Measurements from ENCODE around the gene SSR2. TPM values are rescaled to one million over a fixed set of nuclear protein-coding genes. Genes with fewer than 3 reads are reported as not detected.

Gene SSR2
- 100 to 1,000 TPM; 193 to 234 TPM for total RNA-seq

DNA sequence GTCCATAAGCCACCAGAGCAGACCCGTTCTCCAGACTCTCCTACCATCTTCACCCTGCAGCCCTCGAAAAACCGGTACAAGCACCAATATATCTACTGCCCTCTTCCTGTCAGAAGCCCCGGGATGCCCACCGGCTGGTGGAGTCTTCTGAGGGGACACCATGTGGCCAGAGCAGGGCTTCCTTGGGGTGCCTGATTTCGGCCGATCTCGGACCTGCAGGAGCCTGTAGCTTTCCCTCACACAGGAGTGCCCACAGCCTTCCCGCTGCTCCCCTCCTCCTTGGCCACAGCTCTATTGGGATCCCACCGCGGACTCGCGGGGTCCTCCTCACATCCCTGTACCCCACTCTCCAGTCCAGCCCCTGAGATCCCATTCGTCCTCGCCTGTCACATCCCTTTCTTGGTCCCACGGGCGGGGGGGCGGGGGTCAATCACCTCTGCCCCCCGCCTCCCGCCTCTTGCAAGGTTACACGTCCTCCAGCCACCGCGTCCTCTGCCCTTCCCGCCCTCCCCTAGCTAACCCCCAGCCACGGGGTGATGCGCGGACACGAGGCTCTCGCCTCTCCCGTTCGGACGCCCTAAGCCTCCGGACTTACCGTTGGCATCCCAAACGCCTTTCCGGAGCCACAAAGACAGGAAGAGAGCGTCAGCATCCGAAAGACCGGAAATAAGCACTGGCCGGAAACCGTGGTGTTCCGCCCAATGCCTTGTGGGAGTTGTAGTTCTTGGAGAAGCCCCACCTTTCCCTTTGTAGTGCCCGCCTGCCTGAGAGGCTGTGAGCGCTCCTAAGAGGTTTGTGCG, at the start of gene SSR2:
TSS of gene SSR2 (minus strand) at position 659 of the 800 bp plus-strand sequence. CDS start 784 bp downstream, outside the sequence.
- Mint-ChIP-seq H3K4me1 (ENCODE audit: low read depth) (peaks cover 25% of the 10 kb centered on the region), H3K9me3 (no peaks in the 10 kb centered on the region), H3K4me3 (peak within 1 kb of the TSS; percentile 93 to 94), H3K27me3 (ENCODE audit: low read depth) (peaks cover 6% of the 10 kb centered on the region), H3K27ac (peak within 1 kb of the TSS; percentile 76), H3K36me3 (ENCODE audit: insufficient read depth in 2 of 2) (peaks cover 14 to 19% of the 10 kb centered on the region in 2 donors)
- ATAC-seq (replicated peaks in 1 of 2): peak; percentile 100
- DNase-seq: peak; percentile 89 to 90

DNA sequence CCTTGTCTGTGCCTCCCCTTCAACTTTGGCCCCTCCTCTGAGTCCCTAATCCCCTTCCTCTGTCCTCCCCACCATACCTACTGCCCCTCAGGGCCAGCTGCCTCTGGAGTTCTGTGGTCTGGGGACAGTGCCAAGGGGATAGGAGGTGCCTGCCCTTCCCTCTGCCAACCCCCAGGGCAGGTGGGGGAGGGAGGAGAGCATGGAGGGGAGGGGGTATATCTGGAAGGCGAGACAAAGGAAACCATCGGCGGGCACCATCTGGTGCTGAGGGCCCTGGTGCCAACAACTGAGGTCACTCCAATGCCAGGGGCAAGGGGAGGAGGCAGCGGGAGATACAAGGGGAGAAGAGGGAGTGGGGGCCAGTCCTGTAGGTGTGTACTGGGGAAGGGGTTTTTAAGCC, 49.8 kb upstream of the SSR2 start:
- H3K27me3 Mint-ChIP-seq (ENCODE audit: low read depth): peaks cover 4% of the 10 kb centered on the region
- no peak for ATAC-seq (replicated peaks in 1 of 2)
- no peaks in the 10 kb centered on the region for H3K9me3 Mint-ChIP-seq
- peaks cover 8% of the 10 kb centered on the region for H3K4me1 Mint-ChIP-seq (ENCODE audit: low read depth)
- H3K36me3 Mint-ChIP-seq (ENCODE audit: insufficient read depth in 2 of 2): no peaks in the 10 kb centered on the region
- H3K4me3 Mint-ChIP-seq: no peak overlapping the region
- DNase-seq: no peak
- H3K27ac Mint-ChIP-seq: no peak overlapping the region

GRCh38 chr1:156069490-156070455, 49.0 kb upstream of the SSR2 start:
- Mint-ChIP-seq H3K4me3 (no peak overlapping the region), H3K4me1 (ENCODE audit: low read depth) (peaks cover 16% of the 10 kb centered on the region), H3K27ac (no peak overlapping the region), H3K9me3 (no peaks in the 10 kb centered on the region), H3K27me3 (ENCODE audit: low read depth) (no peaks in the 10 kb centered on the region), H3K36me3 (ENCODE audit: insufficient read depth in 2 of 2) (no peaks in the 10 kb centered on the region)
- no peak for DNase-seq
- no peak for ATAC-seq (replicated peaks in 1 of 2)

DNA sequence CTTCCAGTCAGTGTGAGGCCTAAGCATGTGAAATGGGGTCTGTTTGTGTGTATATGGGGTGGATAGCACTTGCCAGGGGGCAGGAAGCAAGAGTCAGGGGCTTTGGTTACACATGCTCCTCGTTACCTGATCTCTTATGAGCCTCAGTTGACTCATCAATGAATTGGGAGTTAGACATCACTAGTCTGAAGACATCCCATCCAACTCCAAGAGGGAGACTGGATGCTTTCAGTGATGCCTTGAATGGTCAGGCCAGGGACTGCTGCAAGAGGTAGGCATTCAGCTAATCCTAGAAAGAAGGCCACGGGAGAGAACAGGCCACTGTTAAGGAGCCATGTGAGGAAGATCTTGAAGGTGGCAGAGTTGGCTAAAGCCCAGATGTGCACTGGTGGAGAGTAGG, 46.5 kb upstream of the SSR2 start:
- Mint-ChIP-seq H3K36me3 (ENCODE audit: insufficient read depth in 2 of 2) (no peaks in the 10 kb centered on the region), H3K9me3 (no peaks in the 10 kb centered on the region), H3K4me3 (no peak overlapping the region), H3K4me1 (ENCODE audit: low read depth) (peaks cover 21% of the 10 kb centered on the region), H3K27me3 (ENCODE audit: low read depth) (no peaks in the 10 kb centered on the region), H3K27ac (no peak overlapping the region)
- ATAC-seq (replicated peaks in 1 of 2) (no peak), DNase-seq (no peak)

DNA sequence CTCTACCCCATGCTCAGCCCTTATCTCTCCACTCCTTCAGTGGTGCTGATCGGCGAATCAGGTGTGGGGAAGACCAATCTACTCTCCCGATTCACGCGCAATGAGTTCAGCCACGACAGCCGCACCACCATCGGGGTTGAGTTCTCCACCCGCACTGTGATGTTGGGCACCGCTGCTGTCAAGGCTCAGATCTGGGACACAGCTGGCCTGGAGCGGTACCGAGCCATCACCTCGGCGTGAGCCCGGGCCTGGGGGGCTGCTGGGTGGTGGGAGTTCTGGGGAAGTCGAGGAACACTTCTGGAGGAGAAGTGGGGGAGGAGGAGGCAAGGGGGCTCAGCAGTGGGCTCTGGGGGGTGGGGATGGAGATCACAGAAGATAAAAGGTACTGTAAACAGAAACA, 45.1 kb upstream of the SSR2 start:
- H3K4me3 Mint-ChIP-seq: no peak overlapping the region
- peaks cover 24% of the 10 kb centered on the region for H3K4me1 Mint-ChIP-seq (ENCODE audit: low read depth)
- H3K27ac Mint-ChIP-seq: no peak overlapping the region
- no peaks in the 10 kb centered on the region for H3K27me3 Mint-ChIP-seq (ENCODE audit: low read depth)
- ATAC-seq (replicated peaks in 1 of 2) (no peak), DNase-seq (no peak)
- no peaks in the 10 kb centered on the region for H3K9me3 Mint-ChIP-seq
- H3K36me3 Mint-ChIP-seq (ENCODE audit: insufficient read depth in 2 of 2): no peaks in the 10 kb centered on the region

DNA sequence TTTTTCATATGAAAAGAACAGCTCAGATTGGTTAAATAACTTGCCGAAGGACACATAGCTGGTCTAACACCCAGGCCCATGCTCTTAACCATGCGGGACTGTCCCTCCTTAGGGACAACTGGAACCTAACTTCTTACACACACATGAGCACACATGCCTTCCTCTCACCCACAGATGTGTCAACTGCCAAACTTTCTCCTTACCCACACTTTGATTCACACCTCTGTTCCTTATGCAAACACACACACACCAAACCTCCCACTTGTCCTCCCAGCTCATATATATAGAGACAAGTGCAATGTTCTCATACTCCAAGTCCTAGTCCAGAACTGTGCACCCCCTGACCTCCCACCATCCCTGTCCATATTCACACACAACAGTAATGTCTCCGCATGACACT, 44.5 kb upstream of the SSR2 start:
- DNase-seq: no peak
- Mint-ChIP-seq H3K36me3 (ENCODE audit: insufficient read depth in 2 of 2) (no peaks in the 10 kb centered on the region), H3K27ac (no peak overlapping the region), H3K4me3 (no peak overlapping the region), H3K4me1 (ENCODE audit: low read depth) (peaks cover 26% of the 10 kb centered on the region), H3K9me3 (no peaks in the 10 kb centered on the region), H3K27me3 (ENCODE audit: low read depth) (no peaks in the 10 kb centered on the region)
- ATAC-seq (replicated peaks in 1 of 2): peak; percentile 40 to 58

DNA sequence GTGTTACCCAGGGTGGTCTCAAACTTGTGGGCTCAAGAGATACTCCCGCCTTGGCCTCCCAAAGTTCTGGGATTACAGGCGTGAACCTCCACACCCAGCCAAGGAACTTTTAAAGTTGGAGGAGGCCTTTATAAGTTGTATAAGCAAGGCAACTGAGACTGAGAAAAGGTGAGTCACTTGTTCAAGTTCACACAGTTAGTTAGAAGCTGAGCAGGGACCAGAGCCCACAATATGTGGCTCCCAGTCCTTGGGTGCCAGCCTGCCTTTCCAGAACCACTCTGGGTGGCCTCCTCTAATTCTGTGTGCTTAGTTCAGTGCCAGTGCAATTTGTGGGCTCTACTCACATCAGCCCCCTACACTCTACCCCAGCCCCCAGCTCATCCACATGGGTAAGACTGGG, 43.9 kb upstream of the SSR2 start:
- peak; percentile 72 to 73 for ATAC-seq (replicated peaks in 1 of 2)
- Mint-ChIP-seq H3K27me3 (ENCODE audit: low read depth) (no peaks in the 10 kb centered on the region), H3K4me3 (no peak overlapping the region), H3K36me3 (ENCODE audit: insufficient read depth in 2 of 2) (no peaks in the 10 kb centered on the region), H3K9me3 (no peaks in the 10 kb centered on the region), H3K4me1 (ENCODE audit: low read depth) (peaks cover 26% of the 10 kb centered on the region), H3K27ac (no peak overlapping the region)
- DNase-seq: peak in 1 of 2 donors; percentile 13

GRCh38 chr1:156063997-156064285, 43.2 kb upstream of the SSR2 start:
- ATAC-seq (replicated peaks in 1 of 2) (no peak), DNase-seq (no peak)
- Mint-ChIP-seq H3K27me3 (ENCODE audit: low read depth) (no peaks in the 10 kb centered on the region), H3K27ac (no peak overlapping the region), H3K9me3 (no peaks in the 10 kb centered on the region), H3K4me1 (ENCODE audit: low read depth) (peaks cover 26% of the 10 kb centered on the region), H3K36me3 (ENCODE audit: insufficient read depth in 2 of 2) (no peaks in the 10 kb centered on the region), H3K4me3 (no peak overlapping the region)

DNA sequence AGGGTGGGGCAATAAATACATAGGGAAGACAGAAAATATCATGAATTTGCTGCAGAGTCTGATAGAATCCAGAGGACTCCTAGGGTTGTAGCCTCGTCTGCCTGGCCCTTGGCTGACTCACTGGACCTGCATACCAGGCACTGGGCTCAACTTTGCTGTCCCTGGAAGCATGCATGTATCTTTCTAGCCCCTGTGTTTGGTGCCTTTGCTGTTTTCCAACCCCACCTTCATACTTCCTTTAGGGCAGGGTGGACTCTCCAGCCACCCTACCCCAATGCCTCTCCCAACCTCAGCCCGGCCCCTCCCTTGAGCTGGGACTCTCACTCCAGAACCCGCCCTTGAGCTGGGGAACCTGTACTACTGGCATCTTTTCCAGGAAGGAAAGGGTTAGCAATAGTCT, 41.4 kb upstream of the SSR2 start:
- Mint-ChIP-seq H3K36me3 (ENCODE audit: insufficient read depth in 2 of 2) (no peaks in the 10 kb centered on the region), H3K4me3 (no peak overlapping the region), H3K27ac (no peak overlapping the region), H3K4me1 (ENCODE audit: low read depth) (peaks cover 26% of the 10 kb centered on the region), H3K27me3 (ENCODE audit: low read depth) (no peaks in the 10 kb centered on the region), H3K9me3 (no peaks in the 10 kb centered on the region)
- DNase-seq (no peak), ATAC-seq (replicated peaks in 1 of 2) (no peak)

- peaks cover 0 to 2% of the 10 kb centered on the region in 2 donors for H3K36me3 Mint-ChIP-seq (ENCODE audit: insufficient read depth in 2 of 2)
- DNase-seq (no peak), ATAC-seq (replicated peaks in 1 of 2) (no peak)
- H3K4me3 Mint-ChIP-seq: no peak within 1 kb of the TSS
- no peaks in the 10 kb centered on the region for H3K9me3 Mint-ChIP-seq
- H3K4me1 Mint-ChIP-seq (ENCODE audit: low read depth): peaks cover 28% of the 10 kb centered on the region
- no peaks in the 10 kb centered on the region for H3K27me3 Mint-ChIP-seq (ENCODE audit: low read depth)
- H3K27ac Mint-ChIP-seq: peak within 1 kb of the TSS; percentile 20
Measured at GRCh38 chr1:156060937-156061636, 40.3 kb upstream of the SSR2 start, which contains the start of gene RAB25. Gene RAB25, plus strand, starts transcription at chr1:156061160. Its CDS starts 241 bp downstream, at chr1:156061401.

DNA sequence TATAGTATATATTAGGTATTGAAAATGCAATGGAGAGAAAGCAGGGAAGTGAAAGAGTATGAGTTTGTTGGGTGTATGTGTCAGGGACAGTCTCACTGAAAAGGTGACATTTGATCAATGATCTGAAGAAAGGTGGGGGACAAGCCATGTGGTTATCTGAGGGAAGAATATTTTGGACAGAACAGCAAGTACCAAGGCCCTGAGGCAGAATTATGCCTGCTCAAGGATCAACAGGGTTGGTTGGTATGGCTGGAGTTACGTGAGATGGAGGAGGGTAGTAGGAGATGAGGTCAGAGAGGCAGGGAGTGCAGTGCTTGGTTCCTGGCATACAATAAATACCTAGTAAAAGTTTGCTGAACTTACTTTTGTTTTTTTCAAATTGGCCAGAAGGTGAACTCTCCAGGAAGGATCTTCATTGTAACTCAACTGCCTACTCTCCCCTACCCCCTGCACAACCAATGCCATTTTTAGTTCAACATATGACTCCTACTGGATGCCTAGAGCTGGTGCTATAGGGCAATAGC, 35.6 kb upstream of the SSR2 start:
- ATAC-seq (replicated peaks in 1 of 2) (no peak), DNase-seq (no peak)
- peaks cover 0 to 2% of the 10 kb centered on the region in 2 donors for H3K36me3 Mint-ChIP-seq (ENCODE audit: insufficient read depth in 2 of 2)
- no peak overlapping the region for H3K27ac Mint-ChIP-seq
- H3K4me1 Mint-ChIP-seq (ENCODE audit: low read depth): peaks cover 39% of the 10 kb centered on the region
- H3K27me3 Mint-ChIP-seq (ENCODE audit: low read depth): no peaks in the 10 kb centered on the region
- H3K9me3 Mint-ChIP-seq: no peaks in the 10 kb centered on the region
- peak overlapping the region; percentile 29 to 99 for H3K4me3 Mint-ChIP-seq

DNA sequence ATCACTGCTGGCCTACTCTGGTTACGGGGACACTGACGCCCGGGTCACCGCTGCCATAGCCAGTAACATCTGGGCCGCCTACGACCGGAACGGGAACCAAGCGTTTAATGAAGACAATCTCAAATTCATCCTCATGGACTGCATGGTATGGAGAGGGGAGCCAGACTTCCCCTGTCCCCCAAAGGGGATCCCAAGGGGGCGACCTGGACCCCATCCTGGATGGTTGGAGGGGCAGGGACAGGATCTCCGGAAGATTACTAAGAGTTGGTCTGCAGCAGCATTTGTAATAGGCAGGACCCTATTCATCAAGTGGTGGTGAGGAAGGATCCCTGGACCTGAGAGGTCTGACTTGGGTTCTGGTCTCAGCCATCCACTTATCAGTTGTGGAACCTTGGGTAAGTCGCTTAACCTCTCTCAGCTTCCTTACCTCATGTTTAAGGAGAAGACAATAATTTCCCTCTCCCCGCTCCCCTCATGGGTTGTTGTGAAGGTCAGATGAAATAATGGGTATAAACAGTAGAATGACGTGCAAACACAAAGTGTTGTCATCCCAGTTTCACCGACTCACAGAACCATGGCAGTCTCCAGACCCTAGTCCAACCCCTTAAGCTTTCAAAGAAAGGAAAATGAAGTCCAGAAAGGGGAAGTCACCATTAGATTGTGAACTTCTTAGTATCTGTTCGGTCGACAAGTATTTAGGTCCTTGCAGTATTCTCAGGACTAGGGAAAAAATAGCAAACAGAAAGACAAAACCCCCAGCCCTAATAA, 34.7 kb upstream of the SSR2 start:
- peak overlapping the region; percentile 22 for H3K27ac Mint-ChIP-seq
- peak in 1 of 2 donors; percentile 27 for DNase-seq
- H3K4me3 Mint-ChIP-seq: peak overlapping the region; percentile 98 to 99
- H3K9me3 Mint-ChIP-seq: no peaks in the 10 kb centered on the region
- H3K4me1 Mint-ChIP-seq (ENCODE audit: low read depth): peaks cover 34% of the 10 kb centered on the region
- ATAC-seq (replicated peaks in 1 of 2): peak in 1 of 2 donors; percentile 2
- peaks cover 0 to 2% of the 10 kb centered on the region in 2 donors for H3K36me3 Mint-ChIP-seq (ENCODE audit: insufficient read depth in 2 of 2)
- H3K27me3 Mint-ChIP-seq (ENCODE audit: low read depth): no peaks in the 10 kb centered on the region

All from activated T-cell treated with anti-CD3 and anti-CD28 coated beads, Interleukin-2, amount 50 U/mL, for 72 hours (primary cell).